GM08714 (cell line): Measurements from ENCODE around the gene TSPAN15.

ENCODE experiments used
- H3K4me3 ChIP-seq: fragments of 200-500 bp; sonication (Bioruptor generic); 2 replicates; pipeline ENCODE4 v1.5.1; 2014; ENCODE audit warnings: mild to moderate bottlenecking, low read length, inconsistent platforms
- ZNF274 ChIP-seq: IDR thresholded peaks from 2 replicates; pipeline ENCODE4 v1.6.1; 2012; ENCODE audit warnings: mild to moderate bottlenecking, low read depth, low read length

The TSPAN15 gene

GRCh38 chr10:69412232-69412790, 39.0 kb upstream of the TSPAN15 start:
- H3K4me3 ChIP-seq, result no peak overlapping the region
- TF ChIP-seq ZNF274, result no peak

- H3K4me3 ChIP-seq, result no peak overlapping the region
These were observed 37.9 kb upstream of the TSPAN15 start for GRCh38 chr10:69413221-69413865.

GRCh38 chr10:69414036-69415018, 36.9 kb upstream of the TSPAN15 start:
- no peak overlapping the region for H3K4me3 ChIP-seq
- no peak for TF ChIP-seq ZNF274

More at GRCh38 chr10:69413221-69413865, 37.9 kb upstream of the TSPAN15 start:
- no peak for TF ChIP-seq ZNF274

GRCh38 chr10:69415049-69415448, 36.2 kb upstream of the TSPAN15 start:
- TF ChIP-seq ZNF274, result no peak

GRCh38 chr10:69415951-69416350, 35.3 kb upstream of the TSPAN15 start:
- TF ChIP-seq ZNF274, result no peak
- no peak overlapping the region for H3K4me3 ChIP-seq

More at GRCh38 chr10:69415049-69415448, 36.2 kb upstream of the TSPAN15 start:
- H3K4me3 ChIP-seq, result no peak overlapping the region

- no peak for TF ChIP-seq ZNF274
- H3K4me3 ChIP-seq, result no peak within 1 kb of the TSS
These were observed 34.6 kb upstream of the TSPAN15 start, which contains the start of gene TACR2 for GRCh38 chr10:69416695-69417094. TACR2 (minus strand) TSS chr10:69416918; CDS start chr10:69416323, 595 bp downstream.

GRCh38 chr10:69417542-69417941, 33.7 kb upstream of the TSPAN15 start:
- no peak overlapping the region for H3K4me3 ChIP-seq
- TF ChIP-seq ZNF274, result no peak

- no peak for TF ChIP-seq ZNF274
- H3K4me3 ChIP-seq, result no peak overlapping the region
These were observed 33.1 kb upstream of the TSPAN15 start for GRCh38 chr10:69418052-69418752.

GRCh38 chr10:69419096-69419743, 32.0 kb upstream of the TSPAN15 start:
- no peak for TF ChIP-seq ZNF274

GRCh38 chr10:69419744-69420126, 31.5 kb upstream of the TSPAN15 start:
- no peak overlapping the region for H3K4me3 ChIP-seq
- no peak for TF ChIP-seq ZNF274

More at GRCh38 chr10:69419096-69419743, 32.0 kb upstream of the TSPAN15 start:
- no peak overlapping the region for H3K4me3 ChIP-seq

- TF ChIP-seq ZNF274, result no peak
- H3K4me3 ChIP-seq, result no peak overlapping the region
These were observed 29.5 kb upstream of the TSPAN15 start for GRCh38 chr10:69421611-69422308.

- no peak overlapping the region for H3K4me3 ChIP-seq
- TF ChIP-seq ZNF274, result no peak
These were observed 28.6 kb upstream of the TSPAN15 start for GRCh38 chr10:69422676-69423075.

- no peak for TF ChIP-seq ZNF274
These were observed 26.2 kb upstream of the TSPAN15 start for GRCh38 chr10:69425041-69425440.

More at GRCh38 chr10:69425041-69425440, 26.2 kb upstream of the TSPAN15 start:
- no peak overlapping the region for H3K4me3 ChIP-seq
